ENCODE measurements around the gene RNF141. TPM values are rescaled to one million over a fixed set of nuclear protein-coding genes. Genes with fewer than 3 reads are reported as not detected.

The RNF141 gene
- total RNA-seq, 1 donor from 2014 or later, result 21.7 TPM

DNA sequence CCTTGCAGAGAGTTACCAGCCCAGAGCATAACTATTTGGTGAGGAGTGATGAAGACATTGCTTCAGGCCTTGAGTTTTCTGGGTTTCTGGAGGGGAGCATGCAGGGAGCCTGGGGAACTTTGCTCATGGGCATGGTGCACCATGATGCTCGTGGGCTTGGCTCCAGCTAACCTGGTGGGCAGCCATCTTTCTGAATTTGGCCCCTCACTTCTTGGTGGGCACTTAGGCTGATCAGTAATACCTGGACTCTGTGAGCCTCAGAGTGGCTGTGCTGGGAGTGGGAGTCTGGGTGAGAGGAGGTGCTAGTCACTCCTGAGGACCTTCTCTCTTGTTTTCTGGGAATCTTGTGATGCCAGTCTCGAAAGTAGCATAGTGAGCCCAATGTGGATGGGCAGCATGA lies 55.3 kb downstream of the RNF141 start:
- no peak overlapping the region for H3K4me3 ChIP-seq (ENCODE audit: low read depth, low read length)
- no peak for DNase-seq (ENCODE audit: low read depth)
- TF ChIP-seq, protein P1, sequence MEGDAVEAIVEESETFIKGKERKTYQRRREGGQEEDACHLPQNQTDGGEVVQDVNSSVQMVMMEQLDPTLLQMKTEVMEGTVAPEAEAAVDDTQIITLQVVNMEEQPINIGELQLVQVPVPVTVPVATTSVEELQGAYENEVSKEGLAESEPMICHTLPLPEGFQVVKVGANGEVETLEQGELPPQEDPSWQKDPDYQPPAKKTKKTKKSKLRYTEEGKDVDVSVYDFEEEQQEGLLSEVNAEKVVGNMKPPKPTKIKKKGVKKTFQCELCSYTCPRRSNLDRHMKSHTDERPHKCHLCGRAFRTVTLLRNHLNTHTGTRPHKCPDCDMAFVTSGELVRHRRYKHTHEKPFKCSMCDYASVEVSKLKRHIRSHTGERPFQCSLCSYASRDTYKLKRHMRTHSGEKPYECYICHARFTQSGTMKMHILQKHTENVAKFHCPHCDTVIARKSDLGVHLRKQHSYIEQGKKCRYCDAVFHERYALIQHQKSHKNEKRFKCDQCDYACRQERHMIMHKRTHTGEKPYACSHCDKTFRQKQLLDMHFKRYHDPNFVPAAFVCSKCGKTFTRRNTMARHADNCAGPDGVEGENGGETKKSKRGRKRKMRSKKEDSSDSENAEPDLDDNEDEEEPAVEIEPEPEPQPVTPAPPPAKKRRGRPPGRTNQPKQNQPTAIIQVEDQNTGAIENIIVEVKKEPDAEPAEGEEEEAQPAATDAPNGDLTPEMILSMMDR (conservative IDR thresholded peaks at IDR 0.05; ENCODE audit: low read depth, low read length), result no peak

DNA sequence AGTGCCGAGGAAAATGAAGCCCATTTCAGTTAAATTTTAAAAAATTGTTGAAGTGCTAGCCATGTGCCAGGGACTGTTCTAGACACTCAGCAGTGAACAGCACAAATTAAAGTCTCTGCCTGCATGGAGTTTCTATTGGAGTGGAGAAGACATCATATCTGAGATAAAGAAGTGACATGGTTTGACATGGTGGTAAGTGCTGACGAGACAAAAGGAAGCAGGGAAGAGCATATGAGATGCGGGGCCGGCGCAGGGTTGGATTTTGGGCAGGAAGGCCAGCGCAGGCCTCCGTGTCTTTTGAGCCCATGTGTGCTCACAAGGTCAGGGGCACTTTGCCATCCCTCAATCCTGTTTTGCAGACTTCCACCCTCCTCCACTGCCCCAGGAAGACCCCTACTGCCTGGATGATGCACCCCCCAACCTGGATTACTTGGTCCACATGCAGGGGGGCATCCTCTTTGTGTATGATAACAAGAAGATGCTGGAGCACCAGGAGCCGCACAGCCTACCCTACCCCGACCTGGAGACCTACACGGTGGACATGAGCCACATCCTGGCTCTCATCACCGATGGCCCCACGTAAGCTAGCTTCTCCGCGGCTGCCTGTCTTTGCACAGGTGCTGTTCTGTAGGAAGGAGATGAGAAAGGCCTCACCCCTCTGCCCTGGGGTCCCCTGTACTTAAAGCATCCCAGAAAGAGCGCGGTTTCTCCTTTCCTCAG lies 56.4 kb downstream of the RNF141 start:
- DNase-seq (ENCODE audit: low read depth), result no peak
- H3K4me3 ChIP-seq (ENCODE audit: low read depth, low read length), result no peak overlapping the region
- TF ChIP-seq, protein P1 (conservative IDR thresholded peaks at IDR 0.05; ENCODE audit: low read depth, low read length), result no peak

DNA sequence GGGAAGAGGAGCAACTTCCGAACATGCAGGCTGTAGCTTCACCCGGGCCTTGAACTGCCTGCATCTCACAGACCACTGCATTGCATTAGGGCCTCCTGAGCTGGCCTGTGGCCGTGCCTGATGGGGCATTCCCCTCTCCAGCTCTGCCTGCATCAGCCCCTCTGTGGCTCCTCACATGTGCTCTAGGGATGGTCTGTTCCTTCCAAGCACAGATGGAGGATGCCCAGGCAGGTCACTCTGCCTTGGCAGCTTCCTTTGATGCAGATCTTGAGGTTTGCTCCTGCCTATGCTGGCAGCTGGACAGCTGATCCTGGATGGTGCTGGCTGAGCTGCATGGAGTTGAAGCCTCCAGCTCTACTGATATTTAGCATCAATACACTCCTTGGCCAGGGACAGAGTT lies 57.4 kb downstream of the RNF141 start:
- no peak for DNase-seq (ENCODE audit: low read depth)
- H3K4me3 ChIP-seq (ENCODE audit: low read depth, low read length), result no peak overlapping the region
- TF ChIP-seq, protein P1 (conservative IDR thresholded peaks at IDR 0.05; ENCODE audit: low read depth, low read length), result no peak

DNA sequence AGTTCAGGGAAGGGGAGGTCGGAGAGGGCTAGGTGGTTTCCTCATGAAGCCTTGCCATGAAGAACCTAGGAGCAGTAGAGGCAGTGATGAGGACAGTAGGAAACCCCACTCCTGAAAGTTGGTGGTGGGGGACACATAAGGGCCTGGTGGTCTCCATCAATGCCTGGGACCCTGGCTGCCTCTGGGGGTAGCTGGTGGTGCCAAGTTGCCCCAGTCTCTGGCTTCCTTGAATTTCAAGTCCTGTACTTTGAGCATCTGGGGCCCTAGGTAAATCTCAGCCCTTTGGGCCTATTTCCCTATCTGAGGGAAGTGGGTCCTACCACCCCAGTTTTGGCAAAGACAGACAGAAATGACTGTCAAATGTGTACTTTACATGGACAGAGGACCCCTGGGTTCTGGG lies 57.8 kb downstream of the RNF141 start:
- no peak overlapping the region for H3K4me3 ChIP-seq (ENCODE audit: low read depth, low read length)
- DNase-seq (ENCODE audit: low read depth), result no peak
- TF ChIP-seq, protein P1 (conservative IDR thresholded peaks at IDR 0.05; ENCODE audit: low read depth, low read length), result no peak

DNA sequence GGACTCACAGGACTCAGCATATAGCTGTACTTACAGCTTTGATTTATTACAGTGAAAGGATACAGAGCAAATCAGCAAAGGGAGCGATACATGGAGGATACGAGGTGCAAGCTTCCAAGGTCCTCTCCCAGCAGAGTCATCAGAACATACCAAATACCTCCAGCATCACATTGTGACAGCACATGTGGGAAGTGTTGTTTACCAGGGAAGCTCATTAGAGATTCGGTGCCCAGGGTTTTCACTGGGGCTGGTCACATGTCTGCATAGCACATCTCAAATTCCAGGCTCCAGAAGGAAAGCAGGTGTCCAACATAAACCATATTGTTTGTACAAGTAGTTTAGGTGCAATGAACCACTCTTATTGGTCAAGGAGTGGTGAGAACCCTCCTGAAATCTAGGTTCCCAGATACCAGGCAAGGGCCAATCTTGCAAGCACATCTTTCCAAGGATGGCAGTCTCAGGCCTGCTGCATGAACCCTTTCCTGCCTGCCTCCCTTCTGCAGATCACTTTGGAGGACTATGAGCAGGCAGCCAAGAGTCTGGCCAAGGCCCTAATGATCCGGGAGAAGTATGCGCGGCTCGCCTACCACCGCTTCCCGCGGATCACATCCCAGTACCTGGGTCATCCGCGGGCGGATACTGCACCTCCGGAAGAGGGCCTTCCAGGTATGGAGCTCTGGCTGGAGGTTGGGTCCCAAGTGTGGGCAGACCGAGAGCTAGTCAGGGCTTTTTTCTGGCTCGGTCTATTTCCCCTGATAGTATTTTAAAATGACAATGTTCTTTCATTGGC lies 59.2 kb downstream of the RNF141 start:
- H3K4me3 ChIP-seq (ENCODE audit: low read depth, low read length), result no peak overlapping the region
- no peak for DNase-seq (ENCODE audit: low read depth)
- TF ChIP-seq, protein P1 (conservative IDR thresholded peaks at IDR 0.05; ENCODE audit: low read depth, low read length), result no peak

DNA sequence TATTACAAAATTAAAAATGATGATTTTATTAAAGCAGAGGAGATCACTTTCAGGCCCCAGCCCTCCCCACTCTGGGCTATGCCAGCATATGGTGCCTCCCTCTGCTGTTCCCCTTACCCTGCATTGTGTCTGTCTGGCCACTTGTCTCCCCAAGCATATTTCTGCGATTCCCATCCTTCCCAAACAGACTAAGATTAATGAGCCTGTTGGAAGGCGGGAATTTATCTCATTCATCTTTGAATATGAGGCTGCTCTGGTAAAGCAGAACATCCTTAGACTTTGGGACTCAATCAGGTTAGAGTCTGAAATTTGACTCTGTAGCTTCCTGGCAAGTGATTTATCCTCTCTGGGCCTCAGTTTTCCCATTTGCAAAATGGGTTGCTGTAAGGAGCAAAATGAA lies 60.2 kb downstream of the RNF141 start:
- TF ChIP-seq, protein P1 (conservative IDR thresholded peaks at IDR 0.05; ENCODE audit: low read depth, low read length), result no peak
- H3K4me3 ChIP-seq (ENCODE audit: low read depth, low read length), result no peak overlapping the region

More for the DNA sequence above, 60.2 kb downstream of the RNF141 start:
- DNase-seq (ENCODE audit: low read depth), result no peak

All from epithelial cell of proximal tubule (primary cell).